Renal cortex interstitium (tissue), 11 donors: Measurements from ENCODE around the gene UHRF1. TPM values are rescaled to one million over a fixed set of nuclear protein-coding genes. Genes with fewer than 3 reads are reported as not detected.
A peak's percentile ranks its signal among the peaks of the same experiment; 100 is the strongest.

ENCODE experiments used
- DNase-seq, 11 donors: peaks; one replicate each; pipeline ENCODE4 v3.0.0-alpha.2; 2013; ENCODE audit warnings: low read depth in 9 of 11, low spot score in 4 of 11; ENCODE audit errors: extremely low read depth in 1 of 11
- polyA plus RNA-seq, 3 donors: library from polyadenylated mRNA; unstranded; fragments of 120-200 nt; gene quantifications; one replicate each; pipeline ENCODE4 v1.2.1, GENCODE V29; 2013; ENCODE audit not compliant: insufficient read length in 3 of 3

Gene UHRF1
- polyA plus RNA-seq, 3 donors: 27.3 to 47.1 (median 35.8) TPM

GRCh38 chr19:4980067-4980466 lies 70.8 kb downstream of the UHRF1 start:
- no peak for DNase-seq

GRCh38 chr19:4980838-4981680 lies 71.8 kb downstream of the UHRF1 start:
- DNase-seq: no peak

GRCh38 chr19:4981681-4981958 lies 72.3 kb downstream of the UHRF1 start:
- no peak for DNase-seq

- DNase-seq: no peak
Observed at GRCh38 chr19:4983346-4984105, 74.2 kb downstream of the UHRF1 start.

- DNase-seq: no peak
Observed at GRCh38 chr19:4984106-4984380, 74.7 kb downstream of the UHRF1 start.

GRCh38 chr19:4984438-4984990 lies 75.2 kb downstream of the UHRF1 start:
- peak in 1 of 11 donors; percentile 57 for DNase-seq

GRCh38 chr19:4985551-4985991 lies 76.3 kb downstream of the UHRF1 start:
- DNase-seq: no peak

GRCh38 chr19:4986056-4986455 lies 76.8 kb downstream of the UHRF1 start:
- no peak for DNase-seq

- DNase-seq: no peak
Observed at GRCh38 chr19:4986471-4986891, 77.2 kb downstream of the UHRF1 start.

- DNase-seq: no peak
Observed at GRCh38 chr19:4987256-4987655, 78.0 kb downstream of the UHRF1 start.

GRCh38 chr19:4987692-4988370 lies 78.5 kb downstream of the UHRF1 start:
- no peak for DNase-seq

GRCh38 chr19:4988770-4989251 lies 79.5 kb downstream of the UHRF1 start:
- no peak for DNase-seq

- no peak for DNase-seq
Observed at GRCh38 chr19:4990306-4990705, 81.0 kb downstream of the UHRF1 start.

- no peak for DNase-seq
Observed at GRCh38 chr19:4991538-4991937, 82.2 kb downstream of the UHRF1 start.

GRCh38 chr19:4991996-4992698 lies 82.8 kb downstream of the UHRF1 start:
- no peak for DNase-seq

GRCh38 chr19:4993683-4994082 lies 84.4 kb downstream of the UHRF1 start:
- DNase-seq: no peak

GRCh38 chr19:4996701-4997100 lies 87.4 kb downstream of the UHRF1 start:
- no peak for DNase-seq

- no peak for DNase-seq
Observed at GRCh38 chr19:4997297-4997696, 88.0 kb downstream of the UHRF1 start.

GRCh38 chr19:5000120-5000611 lies 90.9 kb downstream of the UHRF1 start:
- no peak for DNase-seq
